IMR-90 (cell line): ENCODE data around the gene NAPSA. TPM values are rescaled to one million over a fixed set of nuclear protein-coding genes. Genes with fewer than 3 reads are reported as not detected.

Source experiments
- ATAC-seq: fragments of 200-7000 bp; cut with Tn5 transposase; 2 replicates; pipeline ENCODE4 v1.9.1; 2020; ENCODE audit warnings: low read depth, mild to moderate bottlenecking, moderate library complexity
- BruUV-seq: library from RNA; stranded (reverse); fragments of 400-500 nt; replicated peaks from 2 replicates; lab custom pipeline; 2021; lab: Mats Ljungman, UMichigan
- CTCF ChIA-PET: fragments of 300-600 bp; formaldehyde crosslinking; extraction: SDS; loops from one replicate; lab custom pipeline; 2021; ENCODE audit warnings: antibody characterized with exemption; lab: Yijun Ruan, JAX
- POLR2A ChIA-PET: fragments of 300-600 bp; sonication (Branson Sonifier 250); formaldehyde crosslinking; loops from one replicate; lab custom pipeline; 2022; ENCODE audit warnings: antibody characterized with exemption; ENCODE audit not compliant: unreplicated experiment; lab: Charles Lee
- DNase-seq: peaks from one replicate; pipeline ENCODE4 v3.0.0; 2013
- H2AFZ ChIP-seq: replicated peaks from 2 replicates; pipeline ENCODE3; 2013; ENCODE audit warnings: low read length, mild to moderate bottlenecking; ENCODE audit not compliant: poor library complexity
- H2AK5ac ChIP-seq: 2 replicates; pipeline ENCODE4 v1.6.1; 2013; ENCODE audit warnings: low read depth, low read length, inconsistent platforms
- H2AK9ac ChIP-seq: replicated peaks from 2 replicates; pipeline ENCODE3; 2013; ENCODE audit warnings: mild to moderate bottlenecking, low read depth, low read length, moderate library complexity; ENCODE audit not compliant: poor library complexity
- H2BK120ac ChIP-seq: 2 replicates; pipeline ENCODE4 v1.6.1; 2013; ENCODE audit warnings: low read depth, low read length, inconsistent platforms
- H2BK15ac ChIP-seq: 3 replicates; pipeline ENCODE4 v1.6.1; 2013; ENCODE audit warnings: low read depth, low read length, inconsistent platforms
- H2BK20ac ChIP-seq: 2 replicates; pipeline ENCODE4 v1.6.1; 2013; ENCODE audit warnings: low read depth, mild to moderate bottlenecking, inconsistent platforms, low read length, moderate library complexity
- H2BK5ac ChIP-seq: 2 replicates; pipeline ENCODE4 v1.6.1; 2013; ENCODE audit warnings: mild to moderate bottlenecking, low read depth, low read length, inconsistent platforms; ENCODE audit not compliant: poor library complexity, severe bottlenecking
- H3K14ac ChIP-seq: replicated peaks from 2 replicates; pipeline ENCODE4 v1.6.1; 2013; ENCODE audit warnings: low read depth, low read length, inconsistent platforms
- H3K18ac ChIP-seq: 2 replicates; pipeline ENCODE4 v1.6.1; 2013; ENCODE audit warnings: low read depth, low read length, control low read depth
- H3K23ac ChIP-seq: 2 replicates; pipeline ENCODE4 v1.6.1; 2013; ENCODE audit warnings: low read depth, low read length, inconsistent platforms
- H3K27ac ChIP-seq: 2 replicates; pipeline ENCODE4 v1.5.1; 2013; ENCODE audit warnings: mild to moderate bottlenecking, control low read depth, low read length; ENCODE audit not compliant: insufficient read depth
- H3K27me3 ChIP-seq: 2 replicates; pipeline ENCODE4 v1.6.1; 2013; ENCODE audit warnings: low read length; ENCODE audit not compliant: control insufficient read depth, insufficient read depth
- H3K36me3 ChIP-seq: 2 replicates; pipeline ENCODE4 v1.6.1; 2013; ENCODE audit warnings: low read length, mixed read lengths; ENCODE audit not compliant: control insufficient read depth, insufficient read depth
- H3K4ac ChIP-seq: 2 replicates; pipeline ENCODE4 v1.6.1; 2013; ENCODE audit warnings: low read depth, low read length, inconsistent platforms
- H3K4me1 ChIP-seq: 2 replicates; pipeline ENCODE4 v1.6.1; 2013; ENCODE audit warnings: low read length, mixed read lengths; ENCODE audit not compliant: control insufficient read depth, insufficient read depth
- H3K4me2 ChIP-seq: 2 replicates; pipeline ENCODE4 v1.6.1; 2013; ENCODE audit warnings: low read depth, mild to moderate bottlenecking, control low read depth, low read length, moderate library complexity
- H3K4me3 ChIP-seq: 2 replicates; pipeline ENCODE4 v1.5.1; 2013; ENCODE audit warnings: low read depth, mild to moderate bottlenecking, control low read depth, low read length, moderate library complexity; ENCODE audit not compliant: insufficient read depth
- H3K56ac ChIP-seq: 2 replicates; pipeline ENCODE4 v1.6.1; 2013; ENCODE audit warnings: low read length, inconsistent platforms; ENCODE audit not compliant: insufficient read depth; ENCODE audit errors: extremely low read depth
- H3K79me1 ChIP-seq, 2 experiments: 2 replicates each; pipeline ENCODE4 v1.6.1; 2013; ENCODE audit warnings: low read length in 2 of 2, inconsistent platforms in 1 of 2, low read depth in 1 of 2
- H3K9ac ChIP-seq: 2 replicates; pipeline ENCODE4 v1.6.1; 2013; ENCODE audit warnings: low read depth, low read length, control low read depth
- H3K9me1 ChIP-seq: 2 replicates; pipeline ENCODE4 v1.6.1; 2013; ENCODE audit warnings: low read length, inconsistent platforms; ENCODE audit not compliant: insufficient read depth
- H3K9me3 ChIP-seq: 2 replicates; pipeline ENCODE4 v1.6.1; 2013; ENCODE audit warnings: low read length; ENCODE audit not compliant: control insufficient read depth, insufficient read depth
- H4K20me1 ChIP-seq: 2 replicates; pipeline ENCODE4 v1.6.1; 2013; ENCODE audit warnings: low read length, inconsistent platforms; ENCODE audit not compliant: insufficient read depth
- H4K5ac ChIP-seq: 2 replicates; pipeline ENCODE4 v1.6.1; 2013; ENCODE audit warnings: mild to moderate bottlenecking, low read depth, low read length, control low read depth
- H4K8ac ChIP-seq, 2 experiments: 2 replicates each; pipeline ENCODE4 v1.6.1; 2013; ENCODE audit warnings: low read depth in 2 of 2, low read length in 2 of 2, control low read depth in 1 of 2, inconsistent platforms in 1 of 2
- H4K91ac ChIP-seq: 2 replicates; pipeline ENCODE4 v1.6.1; 2013; ENCODE audit warnings: low read depth, low read length, inconsistent platforms; ENCODE audit not compliant: insufficient read depth
- CEBPB ChIP-seq: IDR thresholded peaks from 2 replicates; pipeline ENCODE4 v1.6.1; 2012; ENCODE audit warnings: low read depth, low read length, improper control_type of control experiment
- ELK1 ChIP-seq: fragments of 150-350 bp; IDR thresholded peaks from 2 replicates; pipeline ENCODE4 v1.6.1; 2016; ENCODE audit warnings: low read depth, mild to moderate bottlenecking, low read length, moderate library complexity, borderline replicate concordance
- MXI1 ChIP-seq: IDR thresholded peaks from 2 replicates; pipeline ENCODE4 v1.6.1; 2012; ENCODE audit warnings: low read depth, mild to moderate bottlenecking, low read length, moderate library complexity, borderline replicate concordance
- RCOR1 ChIP-seq: IDR thresholded peaks from 2 replicates; pipeline ENCODE4 v1.6.1; 2012; ENCODE audit warnings: mild to moderate bottlenecking, low read length, improper control_type of control experiment; ENCODE audit not compliant: insufficient replicate concordance
- SMC3 ChIP-seq: fragments of 150-350 bp; IDR thresholded peaks from 2 replicates; pipeline ENCODE4 v1.6.1; 2016; ENCODE audit warnings: low read depth, mild to moderate bottlenecking, antibody characterized with exemption, low read length, moderate library complexity
- WGBS, 2 experiments: methylation state at CpG; one replicate each; pipeline versions ENCODE4 v1.1.5 to v1.1.7; 2013; ENCODE audit warnings: missing lambda C conversion rate in 2 of 2; ENCODE audit not compliant: insufficient read length in 1 of 2; ENCODE audit errors: extremely low coverage in 2 of 2; 5-methylcytosine and 5-hydroxymethylcytosine counted together
- dilution Hi-C: fragments of 300-500 bp; cut with HindIII; formaldehyde crosslinking; loops from one replicate; pipeline ENCODE4 v1.14.3; 2018; ENCODE audit warnings: low sequenced_read_pairs; ENCODE audit not compliant: unreplicated experiment
- in situ Hi-C: fragments of 300-500 bp; cut with MboI; formaldehyde crosslinking; loops from 3 replicates; pipeline ENCODE4 v1.14.3; 2019; ENCODE audit warnings: low sequenced_read_pairs, inconsistent platforms, mixed read lengths
- intact Hi-C: fragments of 100-400 bp; cut with micrococcal nuclease; formaldehyde crosslinking; loops from 2 replicates; pipeline ENCODE4 v1.10.0; 2022
- polyA plus RNA-seq, 3 experiments: library from polyadenylated mRNA; depleted of rRNA; stranded (reverse); fragments of >200 nt; gene quantifications; 2 replicates each; pipeline ENCODE4 v1.2.3, GENCODE V29; 2012; ENCODE audit warnings: low replicate concordance in 1 of 3
- total RNA-seq: library from RNA; depleted of rRNA; stranded (reverse); fragments of >200 nt; gene quantifications from 2 replicates; pipeline ENCODE4 v1.2.3, GENCODE V29; 2012

NAPSA gene
- total and polyA plus RNA-seq, 2 of the 4 experiments (the other 2 are of a cell fraction), result 0.39 TPM; not detected in 1

GRCh38 chr19:50361290-50362029 is 4.0 kb downstream of the NAPSA start:
- Histone ChIP-seq H3K18ac (no peak overlapping the region), H3K9ac (no peak overlapping the region), H3K27me3 (peaks cover 8% of the 10 kb centered on the region), H2BK20ac (no peak overlapping the region), H3K36me3 (no peaks in the 10 kb centered on the region), H2BK5ac (no peak overlapping the region), H3K4me3 (no peak overlapping the region), H3K4ac (no peak overlapping the region), H3K79me1 (no peaks in the 10 kb centered on the region), H4K20me1 (no peaks in the 10 kb centered on the region), H2AFZ (no peak overlapping the region), H3K4me1 (no peaks in the 10 kb centered on the region), H2BK120ac (no peak overlapping the region), H3K9me3 (no peaks in the 10 kb centered on the region), H3K4me2 (no peak overlapping the region), H2AK5ac (no peak overlapping the region), H3K56ac (no peak overlapping the region), H2BK15ac (no peak overlapping the region), H3K27ac (no peak overlapping the region), H3K9me1 (no peaks in the 10 kb centered on the region), H3K14ac (no peak overlapping the region), H4K8ac (no peak overlapping the region), H4K5ac (no peak overlapping the region), H2AK9ac (no peak overlapping the region), H3K23ac (no peak overlapping the region), H4K91ac (no peak overlapping the region)
- ChIA-PET POLR2A (no interaction called here), CTCF (no interaction called here)
- no peak for TF ChIP-seq CEBPB
- no peak for TF ChIP-seq MXI1
- no peak for TF ChIP-seq SMC3
- no peak for TF ChIP-seq ELK1
- no peak for TF ChIP-seq RCOR1
- in situ Hi-C loops (loop anchor here (10.0 kb wide), 2 partner anchors 343 to 563 kb away; no protein-coding TSS in a partner anchor), intact Hi-C loops (no loop called here), dilution Hi-C loops (no loop called here)
- DNase-seq (no peak), ATAC-seq (no peak)
- no TSS peak for BruUV-seq
- WGBS, 2 experiments, result 100% methylated on average over 1 of the region's 7 CpGs; no CpG with 5 or more reads in 1 of the 2 experiments
